GM23338 (cell line): ENCODE results near the gene SLC44A4. TPM values are rescaled to one million over a fixed set of nuclear protein-coding genes. Genes with fewer than 3 reads are reported as not detected.

Source experiments
- ATAC-seq: fragments of 200-7000 bp; cut with Tn5 transposase; 3 replicates; pipeline ENCODE4 v1.9.1; 2020
- DNase-seq: peaks from one replicate; pipeline ENCODE4 v3.0.0-alpha.2; 2015; ENCODE audit warnings: low spot score
- H2AFZ ChIP-seq: fragments of 200-600 bp; sonication (generic); 2 replicates; pipeline ENCODE4 v1.8.0; 2016; ENCODE audit warnings: antibody characterized with exemption, mild to moderate bottlenecking, moderate library complexity
- H3F3A ChIP-seq: fragments of 200-600 bp; sonication (generic); replicated peaks from 2 replicates; pipeline ENCODE4 v1.8.0; 2017; ENCODE audit warnings: antibody characterized with exemption, mixed run types, low read depth
- H3K27ac ChIP-seq: fragments of 200-600 bp; sonication (generic); 2 replicates; pipeline ENCODE4 v1.6.1; 2016; ENCODE audit warnings: low read depth
- H3K27me3 ChIP-seq: fragments of 200-600 bp; sonication (generic); 2 replicates; pipeline ENCODE4 v1.8.0; 2016; ENCODE audit warnings: mild to moderate bottlenecking, mixed run types, moderate library complexity; ENCODE audit not compliant: insufficient read depth
- H3K36me3 ChIP-seq: fragments of 200-600 bp; sonication (generic); 2 replicates; pipeline ENCODE4 v1.8.0; 2016; ENCODE audit warnings: mild to moderate bottlenecking; ENCODE audit not compliant: insufficient read depth
- H3K4me1 ChIP-seq: fragments of 200-600 bp; sonication (generic); 2 replicates; pipeline ENCODE4 v1.8.0; 2016; ENCODE audit warnings: mild to moderate bottlenecking, moderate library complexity; ENCODE audit not compliant: insufficient read depth
- H3K4me2 ChIP-seq: fragments of 200-600 bp; sonication (generic); 2 replicates; pipeline ENCODE4 v1.7.1; 2017; ENCODE audit warnings: mixed run types
- H3K4me3 ChIP-seq: fragments of 200-600 bp; sonication (generic); 2 replicates; pipeline ENCODE4 v1.6.1; 2016; ENCODE audit warnings: mixed run types
- H3K79me2 ChIP-seq: fragments of 200-600 bp; sonication (generic); replicated peaks from 2 replicates; pipeline ENCODE4 v1.8.0; 2017; ENCODE audit warnings: mild to moderate bottlenecking; ENCODE audit not compliant: insufficient read depth
- H3K9me2 ChIP-seq: fragments of 200-600 bp; sonication (generic); 2 replicates; pipeline ENCODE4 v1.8.0; 2017; ENCODE audit not compliant: insufficient read depth
- H4K20me1 ChIP-seq: fragments of 200-600 bp; sonication (generic); replicated peaks from 2 replicates; pipeline ENCODE4 v1.8.0; 2017; ENCODE audit warnings: mild to moderate bottlenecking; ENCODE audit not compliant: insufficient read depth
- H3K27ac Mint-ChIP-seq: 2 replicates; pipeline ENCODE4 v1.8.0; 2020; ENCODE audit warnings: inconsistent platforms, mild to moderate bottlenecking, moderate library complexity, mixed read lengths
- H3K27me3 Mint-ChIP-seq: 3 replicates; pipeline ENCODE4 v1.8.0; 2022; ENCODE audit warnings: low read depth, mild to moderate bottlenecking, moderate library complexity, mixed read lengths, inconsistent platforms; ENCODE audit not compliant: insufficient read depth, poor library complexity
- H3K36me3 Mint-ChIP-seq: 3 replicates; pipeline ENCODE4 v1.8.0; 2021; ENCODE audit warnings: low read depth, mild to moderate bottlenecking, inconsistent platforms, moderate library complexity, mixed read lengths
- H3K4me1 Mint-ChIP-seq: 3 replicates; pipeline ENCODE4 v1.8.0; 2020; ENCODE audit warnings: mild to moderate bottlenecking, inconsistent platforms, mixed read lengths
- H3K4me3 Mint-ChIP-seq: 3 replicates; pipeline ENCODE4 v1.8.0; 2021; ENCODE audit warnings: moderate library complexity, mild to moderate bottlenecking, inconsistent platforms, mixed read lengths
- H3K9me3 Mint-ChIP-seq: 3 replicates; pipeline ENCODE4 v1.8.0; 2020; ENCODE audit warnings: moderate library complexity, mild to moderate bottlenecking, inconsistent platforms, mixed read lengths
- CREB1 ChIP-seq: fragments of 250-450 bp; sonication (Bioruptor Pico); IDR thresholded peaks from 2 replicates; pipeline ENCODE4 v1.5.0; 2020; ENCODE audit warnings: low read depth, mild to moderate bottlenecking, moderate library complexity
- CTCF ChIP-seq, 2 experiments: fragments of 200-600 bp in 1 of 2; sonication (generic) in 1 of 2; conservative IDR thresholded peaks; 2 replicates each; pipeline versions ENCODE4 v1.5.1 to v1.6.1; 2016 to 2017; ENCODE audit warnings: antibody characterized with exemption in 2 of 2, low read depth in 2 of 2, mild to moderate bottlenecking in 2 of 2, moderate library complexity in 1 of 2
- EZH2 ChIP-seq: fragments of 200-600 bp; sonication (generic); IDR thresholded peaks from one replicate; pipeline ENCODE4 v1.8.0; 2017; ENCODE audit warnings: antibody characterized with exemption, mild to moderate bottlenecking, low read depth; ENCODE audit not compliant: unreplicated experiment
- EZH2phosphoT487 ChIP-seq: fragments of 200-600 bp; sonication (generic); IDR thresholded peaks from one replicate; pipeline ENCODE4 v1.8.1; 2018; ENCODE audit warnings: antibody characterized with exemption; ENCODE audit not compliant: unreplicated experiment
- JUNB ChIP-seq: IDR thresholded peaks from one replicate; pipeline ENCODE4 v1.6.1; 2016; ENCODE audit warnings: antibody characterized with exemption; ENCODE audit not compliant: unreplicated experiment
- NANOG ChIP-seq: IDR thresholded peaks from 2 replicates; pipeline ENCODE4 v1.6.1; 2016; ENCODE audit warnings: antibody characterized with exemption, borderline replicate concordance
- REST ChIP-seq: IDR thresholded peaks from one replicate; pipeline ENCODE4 v1.6.1; 2018; ENCODE audit warnings: antibody characterized with exemption; ENCODE audit not compliant: unreplicated experiment
- STAT1 ChIP-seq: IDR thresholded peaks from one replicate; pipeline ENCODE4 v1.6.1; 2016; ENCODE audit warnings: antibody characterized with exemption; ENCODE audit not compliant: unreplicated experiment
- ZNF114 ChIP-seq: fragments of 250-450 bp; sonication (Bioruptor Pico); IDR thresholded peaks from 2 replicates; pipeline ENCODE4 v1.5.0; 2020; ENCODE audit warnings: mild to moderate bottlenecking, moderate library complexity
- ZNF331 ChIP-seq: fragments of 250-450 bp; sonication (Bioruptor Pico); IDR thresholded peaks from 2 replicates; pipeline ENCODE4 v1.5.0; 2020; ENCODE audit warnings: low read depth, mild to moderate bottlenecking, moderate library complexity
- polyA plus RNA-seq: library from polyadenylated mRNA; unstranded; fragments of >200 nt; fragmentation: Nextera tagmentation; extraction: Ambion mirVana; gene quantifications from 2 replicates; pipeline ENCODE4 v1.2.1, GENCODE V29; 2016
- total RNA-seq: library from RNA; depleted of rRNA; stranded (reverse); fragments of >200 nt; shearing (Covaris generic); gene quantifications from 2 replicates; pipeline ENCODE4 v1.2.3, GENCODE V29; 2014

The SLC44A4 gene
- total and polyA plus RNA-seq, 2 experiments from 2014 or later, result 1.1 to 3.7 TPM

GRCh38 chr6:31920811-31921210, 42.0 kb upstream of the SLC44A4 start (continued):
- no peak for TF ChIP-seq CTCF (conservative IDR thresholded peaks at IDR 0.05; ENCODE audit: low read depth in 2 of 2)
- no peak for TF ChIP-seq EZH2
- no peak for TF ChIP-seq STAT1
- no peak for TF ChIP-seq ZNF114 (CRISPR knock-in tag)
- no peak for TF ChIP-seq JUNB

- H2AFZ ChIP-seq, result no peak overlapping the region
- no peak for ATAC-seq
These were observed 41.0 kb upstream of the SLC44A4 start for GRCh38 chr6:31919624-31920303.

More at GRCh38 chr6:31919624-31920303, 41.0 kb upstream of the SLC44A4 start:
- Histone ChIP-seq H3K4me2 (no peak overlapping the region), H3K27me3 (no peaks in the 10 kb centered on the region), H4K20me1 (no peaks in the 10 kb centered on the region), H3K79me2 (no peaks in the 10 kb centered on the region), H3K27ac (no peak overlapping the region), H3K4me1 (no peaks in the 10 kb centered on the region), H3F3A (no peaks in the 10 kb centered on the region), H3K4me3 (no peak overlapping the region), H3K36me3 (no peaks in the 10 kb centered on the region), H3K9me2 (no peaks in the 10 kb centered on the region)
- DNase-seq, result no peak
- TF ChIP-seq ZNF114 (CRISPR knock-in tag) (no peak), REST (no peak), CTCF (conservative IDR thresholded peaks at IDR 0.05; ENCODE audit: low read depth in 2 of 2) (no peak), NANOG (no peak), ZNF331 (no peak), EZH2 (no peak), CREB1 (no peak), EZH2phosphoT487 (no peak), JUNB (no peak)
- Mint-ChIP-seq H3K4me3 (no peak overlapping the region), H3K4me1 (no peaks in the 10 kb centered on the region; the same call in 2 of the 3 replicates), H3K36me3 (no peaks in the 10 kb centered on the region), H3K9me3 (no peaks in the 10 kb centered on the region), H3K27me3 (peaks cover 6% of the 10 kb centered on the region), H3K27ac (no peak overlapping the region)
